Measurements from ENCODE around the gene EIF4A2. TPM values are rescaled to one million over a fixed set of nuclear protein-coding genes. Genes with fewer than 3 reads are reported as not detected.

Gene EIF4A2
- total and polyA plus RNA-seq, 2 of the 13 experiments (the other 11 are each of a cell fraction or from before 2014, with no cell fraction given), result 480 to 596 TPM

- TF ChIP-seq GATA4 (IDR thresholded peaks at IDR 0.05; ENCODE audit: borderline replicate concordance, low read depth) (no peak), POGZ (CRISPR knock-in tag; IDR thresholded peaks at IDR 0.05) (peak; percentile 64; the same call in 1 of the 2 replicates), FOXA3 (CRISPR knock-in tag; IDR thresholded peaks at IDR 0.05) (peak; percentile 67), ETS1 (CRISPR knock-in tag; IDR thresholded peaks at IDR 0.05) (no peak), GATAD1 (CRISPR knock-in tag; IDR thresholded peaks at IDR 0.05) (no peak; the same call in 1 of the 2 replicates), SMAD9 (CRISPR knock-in tag; IDR thresholded peaks at IDR 0.05) (no peak), ZNF644 (CRISPR knock-in tag; IDR thresholded peaks at IDR 0.05; ENCODE audit: low read depth) (peak; percentile 52), ZNF615 (CRISPR knock-in tag; IDR thresholded peaks at IDR 0.05; ENCODE audit: borderline replicate concordance) (no peak), GABPB1 (CRISPR knock-in tag; IDR thresholded peaks at IDR 0.05) (peak; percentile 68), ZMAT3 (CRISPR knock-in tag; conservative IDR thresholded peaks at IDR 0.05) (peak; percentile 69; the same call in 1 of the 2 replicates), ZNF225 (CRISPR knock-in tag; IDR thresholded peaks at IDR 0.05) (no peak), ZMYM4 (CRISPR knock-in tag; IDR thresholded peaks at IDR 0.05) (peak; percentile 72), THAP8 (CRISPR knock-in tag; IDR thresholded peaks at IDR 0.05; ENCODE audit: borderline replicate concordance) (no peak), NFKB2 (CRISPR knock-in tag; IDR thresholded peaks at IDR 0.05; ENCODE audit: borderline replicate concordance) (no peak), ZMYM3 (CRISPR knock-in tag; IDR thresholded peaks at IDR 0.05) (peak; percentile 63), ZNF337 (CRISPR knock-in tag; IDR thresholded peaks at IDR 0.05; ENCODE audit: borderline replicate concordance, low read depth) (no peak)
- TF ChIP-seq, protein P1, sequence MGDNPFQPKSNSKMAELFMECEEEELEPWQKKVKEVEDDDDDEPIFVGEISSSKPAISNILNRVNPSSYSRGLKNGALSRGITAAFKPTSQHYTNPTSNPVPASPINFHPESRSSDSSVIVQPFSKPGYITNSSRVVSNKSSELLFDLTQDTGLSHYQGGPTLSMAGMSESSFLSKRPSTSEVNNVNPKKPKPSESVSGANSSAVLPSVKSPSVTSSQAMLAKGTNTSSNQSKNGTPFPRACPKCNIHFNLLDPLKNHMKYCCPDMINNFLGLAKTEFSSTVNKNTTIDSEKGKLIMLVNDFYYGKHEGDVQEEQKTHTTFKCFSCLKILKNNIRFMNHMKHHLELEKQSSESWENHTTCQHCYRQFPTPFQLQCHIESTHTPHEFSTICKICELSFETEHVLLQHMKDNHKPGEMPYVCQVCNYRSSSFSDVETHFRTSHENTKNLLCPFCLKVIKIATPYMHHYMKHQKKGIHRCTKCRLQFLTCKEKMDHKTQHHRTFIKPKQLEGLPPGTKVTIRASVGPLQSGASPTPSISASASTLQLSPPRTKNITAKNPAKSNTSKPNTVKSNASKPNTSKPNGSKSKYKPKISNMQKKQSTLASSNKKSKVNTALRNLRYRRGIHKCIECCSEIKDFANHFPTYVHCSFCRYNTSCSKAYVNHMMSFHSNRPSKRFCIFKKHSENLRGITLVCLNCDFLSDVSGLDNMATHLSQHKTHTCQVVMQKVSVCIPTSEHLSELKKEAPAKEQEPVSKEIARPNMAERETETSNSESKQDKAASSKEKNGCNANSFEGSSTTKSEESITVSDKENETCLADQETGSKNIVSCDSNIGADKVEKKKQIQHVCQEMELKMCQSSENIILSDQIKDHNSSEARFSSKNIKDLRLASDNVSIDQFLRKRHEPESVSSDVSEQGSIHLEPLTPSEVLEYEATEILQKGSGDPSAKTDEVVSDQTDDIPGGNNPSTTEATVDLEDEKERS (CRISPR knock-in tag; IDR thresholded peaks at IDR 0.05), result peak; percentile 74; the same call in 1 of the 2 replicates
- TF ChIP-seq, protein P2, sequence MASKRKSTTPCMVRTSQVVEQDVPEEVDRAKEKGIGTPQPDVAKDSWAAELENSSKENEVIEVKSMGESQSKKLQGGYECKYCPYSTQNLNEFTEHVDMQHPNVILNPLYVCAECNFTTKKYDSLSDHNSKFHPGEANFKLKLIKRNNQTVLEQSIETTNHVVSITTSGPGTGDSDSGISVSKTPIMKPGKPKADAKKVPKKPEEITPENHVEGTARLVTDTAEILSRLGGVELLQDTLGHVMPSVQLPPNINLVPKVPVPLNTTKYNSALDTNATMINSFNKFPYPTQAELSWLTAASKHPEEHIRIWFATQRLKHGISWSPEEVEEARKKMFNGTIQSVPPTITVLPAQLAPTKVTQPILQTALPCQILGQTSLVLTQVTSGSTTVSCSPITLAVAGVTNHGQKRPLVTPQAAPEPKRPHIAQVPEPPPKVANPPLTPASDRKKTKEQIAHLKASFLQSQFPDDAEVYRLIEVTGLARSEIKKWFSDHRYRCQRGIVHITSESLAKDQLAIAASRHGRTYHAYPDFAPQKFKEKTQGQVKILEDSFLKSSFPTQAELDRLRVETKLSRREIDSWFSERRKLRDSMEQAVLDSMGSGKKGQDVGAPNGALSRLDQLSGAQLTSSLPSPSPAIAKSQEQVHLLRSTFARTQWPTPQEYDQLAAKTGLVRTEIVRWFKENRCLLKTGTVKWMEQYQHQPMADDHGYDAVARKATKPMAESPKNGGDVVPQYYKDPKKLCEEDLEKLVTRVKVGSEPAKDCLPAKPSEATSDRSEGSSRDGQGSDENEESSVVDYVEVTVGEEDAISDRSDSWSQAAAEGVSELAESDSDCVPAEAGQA (IDR thresholded peaks at IDR 0.05; ENCODE audit: low read depth), result 0 out of 2 replicates have a peak, but pooled peaks have one; percentile 33
- TF ChIP-seq, protein P2 (CRISPR knock-in tag; IDR thresholded peaks at IDR 0.05; ENCODE audit: borderline replicate concordance), result no peak
- TF ChIP-seq, protein P3, sequence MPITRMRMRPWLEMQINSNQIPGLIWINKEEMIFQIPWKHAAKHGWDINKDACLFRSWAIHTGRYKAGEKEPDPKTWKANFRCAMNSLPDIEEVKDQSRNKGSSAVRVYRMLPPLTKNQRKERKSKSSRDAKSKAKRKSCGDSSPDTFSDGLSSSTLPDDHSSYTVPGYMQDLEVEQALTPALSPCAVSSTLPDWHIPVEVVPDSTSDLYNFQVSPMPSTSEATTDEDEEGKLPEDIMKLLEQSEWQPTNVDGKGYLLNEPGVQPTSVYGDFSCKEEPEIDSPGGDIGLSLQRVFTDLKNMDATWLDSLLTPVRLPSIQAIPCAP (CRISPR knock-in tag; IDR thresholded peaks at IDR 0.05; ENCODE audit: low read depth), result no peak
These were observed 37.4 kb upstream of the EIF4A2 start (continued) for GRCh38 chr3:186746008-186746407.
